GM19025 (cell line): ENCODE measurements around the gene HECW1.
"Not testable (repeated sequence)": the region's sequence is repeated elsewhere in the genome, so short reads cannot be mapped to it uniquely, and the experiment has no call there.

Source experiments
- ATAC-seq: cut with Tn5 transposase; IDR thresholded peaks from one replicate; pipeline ENCODE4 v1.9.1; 2021; ENCODE audit warnings: mild to moderate bottlenecking, low read depth, moderate library complexity; ENCODE audit not compliant: unreplicated experiment

HECW1 gene

DNA sequence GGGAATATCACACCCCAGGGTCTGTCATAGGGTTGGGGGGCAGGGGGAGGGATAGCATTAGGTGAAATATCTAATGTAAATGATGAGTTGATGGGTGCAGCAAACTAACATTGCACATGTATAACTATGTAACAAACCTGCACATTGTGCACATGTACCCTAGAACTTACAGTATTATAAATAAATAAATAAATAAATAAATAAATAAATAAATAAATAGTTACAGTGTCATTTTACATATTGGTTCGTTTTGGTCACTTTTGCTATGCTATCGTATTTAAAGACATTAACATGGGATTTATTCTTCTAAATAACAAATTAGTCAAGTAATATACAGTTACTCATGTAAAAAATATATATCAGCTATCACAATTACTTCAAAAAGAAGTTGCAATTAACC lies 228.7 kb downstream of the HECW1 start:
- ATAC-seq: no peak

DNA sequence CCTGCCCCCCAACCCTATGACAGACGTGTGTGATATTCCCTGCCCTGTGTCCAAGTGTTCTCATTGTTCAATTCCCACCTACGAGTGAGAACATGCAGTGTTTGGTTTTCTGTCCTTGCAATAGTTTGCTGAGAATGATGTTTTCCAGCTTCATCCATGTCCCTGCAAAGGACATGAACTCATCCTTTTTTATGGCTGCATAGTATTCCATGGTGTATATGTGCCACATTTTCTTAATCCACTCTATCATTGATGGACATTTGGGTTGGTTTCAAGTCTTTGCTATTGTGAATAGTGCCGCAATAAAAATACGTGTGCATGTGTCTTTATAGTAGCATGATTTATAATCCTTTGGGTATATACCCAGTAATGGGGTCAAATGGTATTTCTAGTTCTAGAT lies 231.0 kb downstream of the HECW1 start:
- not testable (repeated sequence) for ATAC-seq

DNA sequence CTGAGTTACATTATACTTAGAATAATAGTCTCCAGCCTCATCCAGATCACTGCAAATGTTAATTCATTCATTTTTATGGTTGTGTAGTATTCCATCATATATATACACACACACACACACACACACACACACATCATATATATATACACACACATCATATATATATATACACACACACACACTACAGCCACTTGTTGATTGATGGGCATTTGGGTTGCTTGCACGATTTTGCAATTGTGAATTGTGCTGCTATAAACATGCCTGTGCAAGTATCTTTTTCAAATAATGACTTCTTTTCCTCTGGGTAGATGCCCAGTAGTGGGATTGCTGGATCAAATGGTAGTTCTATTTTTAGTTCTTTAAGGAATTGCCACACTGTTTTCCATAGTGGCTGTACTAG lies 233.2 kb downstream of the HECW1 start:
- not testable (repeated sequence) for ATAC-seq

DNA sequence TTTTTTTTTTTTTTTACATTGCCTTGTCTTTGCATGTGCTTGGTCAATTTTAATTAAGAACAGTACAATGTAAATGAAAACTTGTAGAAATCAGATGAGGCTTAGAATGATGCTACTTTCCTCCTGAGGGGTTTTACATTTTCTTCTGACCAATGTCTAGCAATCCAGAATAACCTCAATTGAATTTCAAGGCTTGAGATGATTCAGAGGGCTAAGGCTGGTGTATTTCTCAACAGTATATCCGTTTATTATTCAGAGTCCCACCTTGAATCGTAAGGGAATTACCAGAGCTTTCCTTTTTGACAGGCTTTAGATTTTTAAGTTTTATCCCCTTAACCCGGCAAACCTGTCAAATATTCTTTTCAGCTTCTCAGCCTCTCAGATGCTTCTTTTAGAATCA lies 239.2 kb downstream of the HECW1 start:
- no peak for ATAC-seq

DNA sequence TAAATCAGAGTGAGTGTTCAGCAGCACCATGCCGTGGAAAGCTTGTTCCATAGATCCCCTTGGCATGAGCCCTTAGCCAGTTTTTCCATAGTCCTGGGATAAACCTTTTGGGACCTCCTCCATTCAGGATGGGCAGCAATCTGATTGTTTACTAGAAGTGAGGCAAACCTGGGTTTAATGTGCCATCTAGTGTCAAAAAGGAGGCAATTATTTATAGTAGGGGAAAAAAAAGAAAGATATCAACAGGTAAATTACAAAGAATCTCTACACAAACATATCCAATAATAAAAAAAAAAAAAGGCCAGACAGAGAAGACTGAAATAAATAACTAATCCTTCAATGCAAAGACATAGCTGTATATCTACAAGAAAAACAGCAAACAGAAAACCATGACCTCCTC lies 241.5 kb downstream of the HECW1 start:
- ATAC-seq: no peak

DNA sequence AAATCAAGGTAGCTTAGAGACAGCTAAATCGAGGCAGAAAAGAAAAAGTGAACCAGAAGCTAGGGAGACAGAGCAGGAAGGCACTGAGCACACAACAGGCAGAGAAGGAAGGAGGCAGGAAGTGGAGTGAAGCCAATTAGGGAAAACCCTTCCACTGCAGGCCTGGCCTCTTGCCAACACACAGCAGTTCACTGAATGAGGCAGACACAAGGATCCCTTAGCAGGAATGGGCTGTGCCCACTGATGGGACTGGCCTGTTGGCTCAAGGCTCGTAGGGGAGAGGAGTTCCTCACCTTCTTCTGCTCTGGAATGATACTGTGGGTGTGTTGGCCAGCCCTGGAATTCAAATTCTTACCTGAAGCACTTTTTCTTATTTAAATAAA lies 250.2 kb downstream of the HECW1 start:
- no peak for ATAC-seq

DNA sequence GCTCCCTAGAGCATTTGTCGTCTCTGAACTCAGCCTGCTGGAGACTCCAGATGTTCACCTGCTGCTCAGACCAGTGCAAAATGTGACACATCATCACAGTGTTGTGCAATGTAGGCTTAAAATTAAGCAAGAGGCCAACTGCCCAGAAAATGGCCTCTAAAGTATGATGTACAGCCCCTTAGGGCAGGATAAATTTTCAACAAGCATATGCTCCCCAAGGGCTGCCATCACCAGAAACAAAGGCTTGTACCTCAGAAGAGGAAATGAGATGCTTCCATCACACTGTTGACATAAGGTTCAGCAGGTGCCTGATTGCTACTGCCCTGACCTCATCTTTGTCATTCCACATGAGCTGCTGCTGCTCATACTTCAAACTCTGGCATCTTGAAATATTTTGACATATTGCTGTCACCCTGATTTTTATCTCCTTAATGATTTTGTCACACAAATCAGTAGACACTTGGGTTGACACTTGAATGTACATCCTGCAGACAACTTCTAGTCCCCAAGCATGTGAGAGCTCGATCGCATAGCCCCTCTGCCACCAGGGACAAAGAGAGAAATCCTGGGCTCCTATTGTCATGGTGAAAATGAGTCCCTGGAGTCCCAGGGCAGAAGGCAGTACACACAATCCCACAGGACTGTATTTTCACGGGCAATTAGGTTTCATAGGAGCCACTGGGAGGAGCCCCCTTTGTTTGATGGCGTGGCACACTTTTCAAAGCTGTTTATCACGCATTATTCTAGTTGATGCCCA lies 250.8 kb downstream of the HECW1 start:
- ATAC-seq: no peak

DNA sequence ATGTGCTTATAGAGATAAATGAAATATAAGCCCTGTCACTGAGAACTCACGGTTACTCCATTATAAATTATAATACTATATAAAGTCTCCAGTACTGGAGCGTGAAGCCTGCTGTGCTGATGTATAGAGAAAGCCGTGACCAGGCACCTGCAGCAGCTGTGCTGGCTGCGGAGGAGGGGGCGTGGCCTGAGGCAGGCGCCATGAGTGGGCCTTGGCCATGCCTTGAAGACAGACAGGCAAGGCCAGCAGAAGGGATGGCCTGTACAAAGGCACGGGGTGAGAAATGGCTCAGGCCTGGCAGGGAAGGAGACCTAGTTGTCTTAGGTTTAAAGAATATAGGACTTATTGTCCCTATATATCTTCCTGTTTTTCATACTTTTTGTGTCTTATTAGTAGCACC lies 251.9 kb downstream of the HECW1 start:
- no peak for ATAC-seq

DNA sequence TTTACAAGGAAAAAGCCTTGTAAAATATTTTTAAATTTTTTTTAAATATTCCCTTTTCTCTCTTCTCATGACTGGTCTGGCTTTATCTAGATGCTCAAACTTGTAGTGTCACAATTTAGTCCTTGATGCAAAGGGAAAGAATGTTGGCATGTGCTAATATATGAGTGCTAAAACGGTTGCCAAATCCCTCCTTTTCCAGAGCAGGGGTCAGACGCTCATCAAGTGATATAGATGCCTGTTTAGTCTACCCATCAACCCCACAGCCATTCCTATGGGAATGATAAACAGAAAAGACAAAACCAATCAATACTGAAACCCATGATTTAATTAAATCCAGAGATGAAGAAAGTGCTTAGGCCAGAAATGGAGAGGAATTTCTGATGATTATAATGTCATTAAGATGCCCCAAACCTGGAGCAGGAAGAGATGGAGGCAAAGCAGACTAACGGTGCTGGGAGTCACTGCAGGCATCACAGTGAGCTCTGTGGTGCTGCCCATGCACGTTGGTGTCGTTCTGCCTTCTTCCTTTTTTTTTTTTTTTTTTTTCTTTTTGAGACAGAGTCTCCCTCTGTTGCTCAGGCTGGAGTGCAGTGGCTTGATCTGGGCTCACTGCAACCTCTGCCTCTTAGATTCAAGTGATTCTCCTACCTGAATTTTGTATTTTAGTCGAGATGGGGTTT lies 260.4 kb downstream of the HECW1 start:
- ATAC-seq: no peak

DNA sequence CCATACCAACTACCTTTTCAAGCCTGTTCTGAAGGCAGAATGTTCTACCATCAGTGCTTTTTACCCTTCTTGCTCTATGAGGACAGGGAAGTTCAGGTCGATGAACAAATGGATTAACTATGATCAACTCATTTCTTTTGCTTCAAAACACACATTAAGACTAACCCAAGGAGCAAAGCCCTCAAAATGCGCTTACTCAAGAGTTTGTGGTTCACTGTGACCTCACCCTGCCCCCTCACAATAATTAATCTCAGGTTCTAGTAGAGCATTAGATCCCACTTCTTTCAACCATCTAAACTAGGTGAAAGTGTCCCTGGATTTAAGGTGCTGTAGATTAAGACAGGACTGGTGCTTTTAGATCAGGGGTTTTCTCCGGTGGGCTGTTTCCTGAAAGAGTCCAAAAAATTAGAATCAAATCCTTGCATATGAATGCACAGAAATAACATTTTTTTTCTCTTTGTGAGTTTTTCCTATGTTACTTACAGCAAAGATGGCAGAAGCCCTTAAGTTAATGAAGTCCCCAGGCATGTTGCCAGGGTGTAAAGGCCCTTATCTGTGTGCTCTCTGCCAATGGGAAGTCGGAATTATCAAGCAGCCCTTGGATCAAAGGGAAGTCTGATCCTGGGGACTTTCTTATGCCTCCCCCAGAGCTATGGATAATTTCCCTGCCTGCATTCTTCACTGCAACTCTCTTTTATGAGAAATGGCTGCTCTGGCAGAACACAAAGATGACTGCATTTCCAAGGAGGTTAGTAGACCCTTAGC lies 264.9 kb downstream of the HECW1 start:
- no peak for ATAC-seq

DNA sequence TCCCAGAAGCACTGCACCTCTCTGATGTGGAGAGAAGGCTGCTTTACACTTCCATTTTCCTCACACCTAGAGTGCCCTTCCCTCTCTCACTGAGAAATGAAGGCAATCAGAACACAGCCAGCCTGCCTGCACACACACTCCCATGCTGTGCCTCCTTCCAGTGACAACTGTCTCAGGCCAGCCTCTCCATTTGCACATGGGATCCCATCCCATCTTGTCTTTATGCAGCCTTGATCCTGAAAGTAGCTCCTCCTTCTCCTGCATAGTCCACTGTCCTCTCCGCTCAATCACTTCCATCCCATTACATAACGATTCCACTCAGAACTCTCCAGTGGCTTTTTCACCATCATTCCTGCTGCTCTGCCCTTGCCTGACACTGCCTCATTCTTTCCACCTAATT lies 266.8 kb downstream of the HECW1 start:
- ATAC-seq: no peak

DNA sequence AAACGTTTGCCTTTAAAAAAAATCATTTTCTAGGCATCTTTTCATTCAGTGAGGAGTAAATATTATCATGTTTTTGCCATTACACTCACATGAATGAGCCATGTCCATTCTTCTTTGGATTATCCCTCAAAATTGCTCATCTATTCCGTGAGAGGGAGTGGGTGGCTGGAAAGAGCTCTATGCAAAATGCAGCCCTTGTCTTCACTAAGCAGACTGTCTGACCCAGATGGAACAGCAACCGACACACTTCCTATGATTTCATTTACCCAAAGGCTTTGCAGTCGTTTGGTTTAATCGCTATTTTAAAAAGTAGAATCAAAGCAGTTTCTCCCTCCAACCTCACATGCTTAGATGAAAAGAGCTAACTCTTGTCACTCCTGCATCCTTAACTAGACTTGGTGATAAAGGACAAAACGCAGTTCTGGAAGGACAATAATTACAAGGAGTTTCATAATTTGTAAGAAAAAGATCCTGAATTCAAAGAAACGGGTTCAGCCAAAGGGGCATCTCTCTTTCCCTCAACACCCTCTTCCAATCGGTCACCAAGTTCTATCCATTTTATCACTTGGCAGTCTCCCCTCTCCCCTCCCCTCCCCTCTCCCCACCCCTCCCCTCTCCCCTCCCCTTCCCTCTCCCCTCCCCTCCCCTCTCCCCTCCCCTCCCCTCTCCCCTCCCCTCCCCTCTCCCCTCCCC lies 272.3 kb downstream of the HECW1 start:
- ATAC-seq: no peak

DNA sequence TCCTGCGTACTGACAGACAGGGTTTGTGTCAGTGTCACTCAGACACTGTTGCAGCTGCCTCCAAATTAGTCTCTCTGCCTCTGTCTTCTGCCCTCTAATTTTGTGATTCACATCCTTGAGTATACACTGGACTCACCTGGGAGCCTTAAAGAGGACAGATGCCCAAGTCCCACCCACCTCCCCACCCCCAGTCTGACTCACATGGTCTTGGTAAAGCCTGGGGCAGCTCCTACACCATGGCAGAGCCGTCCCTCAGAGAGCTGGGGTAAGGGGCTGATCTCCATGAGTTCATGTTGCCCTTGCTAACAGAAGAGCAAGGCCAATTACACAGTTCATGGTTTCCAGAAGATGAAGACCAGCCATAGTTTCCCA lies 272.8 kb downstream of the HECW1 start:
- no peak for ATAC-seq

DNA sequence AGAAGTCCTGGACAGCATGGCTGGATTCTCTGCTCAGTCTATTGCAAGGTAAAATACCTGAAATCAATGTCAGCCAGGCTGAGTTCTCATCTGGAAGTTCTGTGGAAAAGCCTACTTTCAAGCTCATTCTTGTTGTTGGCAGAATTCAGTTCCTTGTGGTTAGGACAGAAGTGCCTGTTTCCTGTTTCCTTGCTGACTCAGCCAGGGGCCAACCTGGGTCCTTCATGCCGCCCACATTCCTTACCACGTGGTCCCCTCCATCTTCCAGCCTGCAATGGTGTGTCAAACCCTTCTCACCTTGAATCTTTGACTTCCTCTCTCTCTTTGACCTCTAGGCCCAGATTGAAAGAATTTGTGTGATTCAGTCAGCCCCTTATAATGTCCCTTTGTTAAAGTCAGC lies 273.4 kb downstream of the HECW1 start:
- no peak for ATAC-seq

DNA sequence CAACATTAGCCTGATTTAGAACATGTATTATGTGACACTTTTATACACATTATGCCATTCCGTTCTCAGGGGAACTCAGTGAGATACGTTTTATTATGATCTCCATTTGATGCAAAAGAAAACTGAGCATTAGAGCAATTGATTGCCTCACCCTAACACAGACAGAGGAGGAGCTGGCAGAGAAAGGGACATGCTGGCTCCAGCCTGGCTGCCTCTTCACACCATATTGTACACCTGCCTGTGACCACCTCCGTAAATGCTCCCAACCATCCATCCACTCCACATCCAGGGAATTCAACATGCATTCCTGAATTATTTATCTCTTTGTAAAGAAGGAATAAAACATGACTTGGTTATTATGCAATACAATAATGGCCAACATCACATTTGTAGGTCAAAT lies 275.5 kb downstream of the HECW1 start:
- no peak for ATAC-seq

DNA sequence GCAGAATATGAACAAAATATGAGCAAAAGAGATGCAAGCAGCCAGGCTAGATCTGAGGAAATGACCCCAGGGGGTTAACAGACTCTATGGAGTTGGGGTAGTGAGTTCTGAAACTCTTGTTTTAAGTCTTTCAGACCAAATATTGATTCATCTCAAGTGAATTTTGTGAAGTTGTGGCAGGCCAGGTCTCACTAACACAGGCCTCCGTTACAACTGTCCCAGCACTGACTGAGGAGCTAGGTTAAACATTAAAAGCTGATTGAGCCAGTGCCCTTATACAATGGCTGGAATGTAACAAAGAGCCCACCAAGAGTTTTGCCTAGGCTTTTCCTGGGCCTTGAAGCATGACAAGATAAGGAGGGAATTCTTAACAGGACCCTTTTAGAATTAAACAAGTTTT lies 278.1 kb downstream of the HECW1 start:
- ATAC-seq: no peak

DNA sequence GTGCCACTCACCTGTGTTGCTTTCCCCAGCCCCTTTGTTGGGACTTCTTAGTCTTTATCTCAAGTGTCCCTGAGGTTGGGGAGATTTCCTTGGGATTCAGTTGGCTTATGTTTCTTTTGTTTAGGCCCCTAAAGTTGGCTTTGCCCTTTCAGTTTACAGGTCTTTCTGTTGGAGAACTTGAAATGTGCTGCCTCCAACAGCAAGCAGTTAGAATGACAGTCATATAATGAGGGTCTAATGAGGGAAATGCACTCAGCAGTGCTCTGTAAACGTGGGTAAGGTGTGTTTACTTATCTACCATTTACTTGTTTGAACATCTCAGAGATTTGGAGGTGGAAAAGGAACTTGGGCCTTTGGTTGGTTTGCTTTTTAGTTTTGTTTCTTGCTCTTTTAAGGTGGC lies 279.1 kb downstream of the HECW1 start:
- ATAC-seq: no peak

DNA sequence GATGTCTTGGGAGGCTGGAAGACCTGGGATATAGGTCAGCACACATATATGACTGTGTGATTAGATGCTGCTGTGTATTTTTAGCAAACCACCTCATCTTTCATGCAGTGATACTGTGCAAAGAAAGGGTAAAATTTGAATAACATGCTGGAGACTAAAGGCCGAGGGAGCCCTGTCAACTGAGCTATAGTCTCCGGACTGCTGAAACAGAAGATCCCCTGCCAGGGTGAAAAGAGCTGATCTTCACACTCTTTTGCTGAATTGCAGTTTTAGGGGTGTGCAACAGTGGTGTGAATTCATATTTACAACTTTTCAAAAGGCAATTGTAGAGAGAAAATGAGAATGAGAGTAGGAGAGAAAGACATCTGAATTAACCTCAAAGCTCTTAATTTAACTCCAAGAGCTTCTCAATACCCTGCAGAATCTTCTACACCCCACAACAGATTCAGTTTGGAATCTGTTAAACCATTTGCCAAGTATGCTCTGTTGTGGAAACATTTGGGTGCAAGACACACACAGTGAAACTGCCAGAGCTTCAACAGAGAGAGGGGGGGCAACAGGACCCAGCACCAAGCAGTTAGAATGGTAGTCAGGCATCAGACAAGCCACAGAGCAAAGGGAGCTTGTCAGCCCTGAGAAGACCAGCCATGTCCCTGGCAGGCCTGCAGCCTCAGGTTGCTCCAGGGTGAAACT lies 280.3 kb downstream of the HECW1 start:
- ATAC-seq: no peak

DNA sequence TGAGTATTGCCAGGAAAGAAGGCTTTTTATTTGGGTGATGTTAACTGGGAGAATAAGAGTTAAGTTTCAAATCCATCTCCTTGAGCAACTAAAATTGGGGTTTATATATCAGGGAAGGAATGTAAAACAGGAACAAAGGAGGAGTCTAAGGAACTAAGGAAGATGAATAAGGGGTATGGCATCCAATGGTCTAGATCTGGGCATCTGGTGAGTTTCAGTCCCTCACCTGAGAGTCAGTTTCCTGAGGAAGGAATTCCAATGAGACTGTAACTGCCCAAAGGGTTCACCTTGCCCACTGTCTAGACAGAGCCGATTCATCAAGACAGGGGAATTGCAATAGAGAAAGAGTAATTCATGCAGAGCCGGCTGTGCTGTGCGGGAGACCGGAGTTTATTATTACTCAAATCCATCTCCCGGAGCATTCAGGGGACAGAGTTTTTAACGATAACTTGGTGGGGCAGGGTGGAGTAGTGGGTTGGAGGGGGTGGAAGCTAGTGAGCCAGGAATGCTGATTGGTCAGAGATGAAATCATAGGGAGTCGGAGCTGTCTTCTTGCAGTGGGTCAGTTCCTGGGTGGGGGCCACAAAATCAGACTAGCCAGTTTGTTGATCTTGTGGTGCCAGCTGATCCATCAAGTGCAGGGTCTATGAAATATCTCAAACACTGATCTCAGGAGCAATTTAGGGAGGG lies 282.1 kb downstream of the HECW1 start:
- ATAC-seq: no peak

DNA sequence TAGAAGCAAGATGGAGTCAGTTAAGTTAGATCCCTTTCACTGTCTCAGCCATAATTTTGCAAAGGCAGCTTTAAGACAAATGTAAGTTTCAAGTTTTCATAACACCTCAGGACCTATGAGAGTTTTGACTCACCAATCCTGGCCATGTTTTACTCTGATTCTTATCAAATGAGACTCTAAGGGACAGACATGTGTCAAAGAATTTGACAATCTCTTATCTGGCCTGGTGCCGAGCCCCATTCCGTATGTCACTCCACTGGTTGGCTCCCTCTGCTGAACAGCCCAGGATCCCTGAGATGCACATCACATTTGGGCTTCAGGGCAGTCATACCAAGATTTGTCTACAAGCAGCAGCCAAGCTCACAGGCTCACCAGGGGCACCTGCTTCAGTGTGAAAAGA lies 282.9 kb downstream of the HECW1 start:
- ATAC-seq: no peak
